ENCODE results near the gene UBTD2.

The UBTD2 gene

DNA sequence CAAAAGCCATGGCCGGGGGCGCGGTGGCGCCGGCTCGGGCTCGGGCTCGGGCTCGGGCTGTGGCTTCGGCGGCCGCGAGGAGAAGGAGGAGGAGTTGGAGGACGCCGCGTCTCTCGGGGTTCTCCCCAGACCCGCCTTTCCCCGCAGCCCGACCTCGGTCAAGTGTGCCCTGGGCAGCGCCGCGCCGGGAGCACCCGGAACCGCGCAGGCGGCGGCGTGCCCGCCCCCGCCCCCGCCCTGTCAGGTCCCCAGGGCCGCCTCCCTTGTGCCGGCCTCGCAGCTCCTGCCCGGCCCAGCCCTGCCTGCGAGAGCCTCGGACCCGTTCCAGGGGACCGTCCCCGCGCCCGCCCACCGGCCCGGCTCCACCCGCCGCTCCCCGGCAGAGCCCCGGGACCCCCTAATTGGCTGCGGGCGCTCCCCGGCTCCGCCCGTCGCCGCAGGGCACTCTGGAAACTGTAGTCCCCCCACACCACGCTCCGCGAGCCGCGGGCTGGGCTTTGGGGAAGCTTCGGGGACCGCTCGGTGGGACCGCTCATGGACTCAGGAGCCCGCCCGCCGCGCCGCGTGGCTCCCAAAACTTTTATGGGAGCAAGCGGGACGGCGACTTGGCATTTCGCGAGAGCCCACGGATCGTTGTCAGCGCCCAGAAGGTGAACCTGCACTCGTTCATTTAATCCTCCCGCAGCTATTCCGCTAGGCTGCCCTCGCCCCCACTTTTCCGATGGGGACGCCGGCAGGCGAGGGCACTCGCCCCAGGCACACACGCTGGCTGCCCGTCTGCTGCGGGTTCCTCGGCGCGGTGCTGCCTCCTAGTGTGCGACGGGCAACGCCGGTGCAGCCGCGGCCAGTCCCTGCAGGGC is 95.3 kb downstream of the UBTD2 start, which contains the start of gene STK10 (continued):
- TF ChIP-seq, protein P1, sequence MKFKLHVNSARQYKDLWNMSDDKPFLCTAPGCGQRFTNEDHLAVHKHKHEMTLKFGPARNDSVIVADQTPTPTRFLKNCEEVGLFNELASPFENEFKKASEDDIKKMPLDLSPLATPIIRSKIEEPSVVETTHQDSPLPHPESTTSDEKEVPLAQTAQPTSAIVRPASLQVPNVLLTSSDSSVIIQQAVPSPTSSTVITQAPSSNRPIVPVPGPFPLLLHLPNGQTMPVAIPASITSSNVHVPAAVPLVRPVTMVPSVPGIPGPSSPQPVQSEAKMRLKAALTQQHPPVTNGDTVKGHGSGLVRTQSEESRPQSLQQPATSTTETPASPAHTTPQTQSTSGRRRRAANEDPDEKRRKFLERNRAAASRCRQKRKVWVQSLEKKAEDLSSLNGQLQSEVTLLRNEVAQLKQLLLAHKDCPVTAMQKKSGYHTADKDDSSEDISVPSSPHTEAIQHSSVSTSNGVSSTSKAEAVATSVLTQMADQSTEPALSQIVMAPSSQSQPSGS (tag by site-specific recombination; IDR thresholded peaks at IDR 0.05; ENCODE audit: low read depth): no peak
- TF ChIP-seq ZNF626 (tag by site-specific recombination; IDR thresholded peaks at IDR 0.05) (no peak), ZNF248 (tag by site-specific recombination; IDR thresholded peaks at IDR 0.05) (no peak), ZFP69B (tag by site-specific recombination; IDR thresholded peaks at IDR 0.05) (peak; percentile 88), ZNF174 (tag by site-specific recombination; IDR thresholded peaks at IDR 0.05) (no peak), ZNF791 (tag by site-specific recombination; IDR thresholded peaks at IDR 0.05) (no peak), IKZF3 (tag by site-specific recombination; IDR thresholded peaks at IDR 0.05) (peak; percentile 83), ZBTB21 (tag by site-specific recombination; IDR thresholded peaks at IDR 0.05) (no peak; the same call in 1 of the 2 replicates), SCRT2 (tag by site-specific recombination; IDR thresholded peaks at IDR 0.05) (no peak), ZNF521 (tag by site-specific recombination; IDR thresholded peaks at IDR 0.05) (no peak), ZNF514 (tag by site-specific recombination; IDR thresholded peaks at IDR 0.05) (no peak), ZNF202 (tag by site-specific recombination; IDR thresholded peaks at IDR 0.05; ENCODE audit: borderline replicate concordance) (peak; percentile 89), ZNF354C (tag by site-specific recombination; IDR thresholded peaks at IDR 0.05; ENCODE audit: borderline replicate concordance, low read depth) (no peak), ZNF747 (tag by site-specific recombination; IDR thresholded peaks at IDR 0.05) (no peak), ZNF121 (tag by site-specific recombination; IDR thresholded peaks at IDR 0.05) (0 out of 2 replicates have a peak, but pooled peaks have one; percentile 32), ZNF311 (tag by site-specific recombination; IDR thresholded peaks at IDR 0.05; ENCODE audit: borderline replicate concordance) (no peak), ZNF23 (tag by site-specific recombination; IDR thresholded peaks at IDR 0.05; ENCODE audit: borderline replicate concordance) (no peak), ZEB2 (tag by site-specific recombination; IDR thresholded peaks at IDR 0.05) (peak; percentile 94), ZNF37A (tag by site-specific recombination; IDR thresholded peaks at IDR 0.05) (no peak), ZFP3 (tag by site-specific recombination; IDR thresholded peaks at IDR 0.05; ENCODE audit: low read depth) (no peak), ZNF175 (tag by site-specific recombination; IDR thresholded peaks at IDR 0.05) (no peak), KLF8 (tag by site-specific recombination; IDR thresholded peaks at IDR 0.05) (peak; percentile 72; the same call in 1 of the 2 replicates), ZFP37 (tag by site-specific recombination; IDR thresholded peaks at IDR 0.05) (peak; percentile 91), ZBTB1 (tag by site-specific recombination; IDR thresholded peaks at IDR 0.05) (no peak), GFI1B (tag by site-specific recombination; IDR thresholded peaks at IDR 0.05) (no peak), KLF9 (tag by site-specific recombination; IDR thresholded peaks at IDR 0.05; ENCODE audit: low read depth) (peak; percentile 34; the same call in 1 of the 2 replicates), ZNF404 (tag by site-specific recombination; IDR thresholded peaks at IDR 0.05) (no peak), ZNF350 (tag by site-specific recombination; IDR thresholded peaks at IDR 0.05) (no peak)
- TF ChIP-seq, protein P2, sequence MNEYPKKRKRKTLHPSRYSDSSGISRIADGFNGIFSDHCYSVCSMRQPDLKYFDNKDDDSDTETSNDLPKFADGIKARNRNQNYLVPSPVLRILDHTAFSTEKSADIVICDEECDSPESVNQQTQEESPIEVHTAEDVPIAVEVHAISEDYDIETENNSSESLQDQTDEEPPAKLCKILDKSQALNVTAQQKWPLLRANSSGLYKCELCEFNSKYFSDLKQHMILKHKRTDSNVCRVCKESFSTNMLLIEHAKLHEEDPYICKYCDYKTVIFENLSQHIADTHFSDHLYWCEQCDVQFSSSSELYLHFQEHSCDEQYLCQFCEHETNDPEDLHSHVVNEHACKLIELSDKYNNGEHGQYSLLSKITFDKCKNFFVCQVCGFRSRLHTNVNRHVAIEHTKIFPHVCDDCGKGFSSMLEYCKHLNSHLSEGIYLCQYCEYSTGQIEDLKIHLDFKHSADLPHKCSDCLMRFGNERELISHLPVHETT (tag by site-specific recombination; IDR thresholded peaks at IDR 0.05): no peak
- TF ChIP-seq, protein P3, sequence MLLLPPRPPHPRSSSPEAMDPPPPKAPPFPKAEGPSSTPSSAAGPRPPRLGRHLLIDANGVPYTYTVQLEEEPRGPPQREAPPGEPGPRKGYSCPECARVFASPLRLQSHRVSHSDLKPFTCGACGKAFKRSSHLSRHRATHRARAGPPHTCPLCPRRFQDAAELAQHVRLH (tag by site-specific recombination; IDR thresholded peaks at IDR 0.05): peak; percentile 54; the same call in 1 of the 2 replicates
- TF ChIP-seq, protein P4, sequence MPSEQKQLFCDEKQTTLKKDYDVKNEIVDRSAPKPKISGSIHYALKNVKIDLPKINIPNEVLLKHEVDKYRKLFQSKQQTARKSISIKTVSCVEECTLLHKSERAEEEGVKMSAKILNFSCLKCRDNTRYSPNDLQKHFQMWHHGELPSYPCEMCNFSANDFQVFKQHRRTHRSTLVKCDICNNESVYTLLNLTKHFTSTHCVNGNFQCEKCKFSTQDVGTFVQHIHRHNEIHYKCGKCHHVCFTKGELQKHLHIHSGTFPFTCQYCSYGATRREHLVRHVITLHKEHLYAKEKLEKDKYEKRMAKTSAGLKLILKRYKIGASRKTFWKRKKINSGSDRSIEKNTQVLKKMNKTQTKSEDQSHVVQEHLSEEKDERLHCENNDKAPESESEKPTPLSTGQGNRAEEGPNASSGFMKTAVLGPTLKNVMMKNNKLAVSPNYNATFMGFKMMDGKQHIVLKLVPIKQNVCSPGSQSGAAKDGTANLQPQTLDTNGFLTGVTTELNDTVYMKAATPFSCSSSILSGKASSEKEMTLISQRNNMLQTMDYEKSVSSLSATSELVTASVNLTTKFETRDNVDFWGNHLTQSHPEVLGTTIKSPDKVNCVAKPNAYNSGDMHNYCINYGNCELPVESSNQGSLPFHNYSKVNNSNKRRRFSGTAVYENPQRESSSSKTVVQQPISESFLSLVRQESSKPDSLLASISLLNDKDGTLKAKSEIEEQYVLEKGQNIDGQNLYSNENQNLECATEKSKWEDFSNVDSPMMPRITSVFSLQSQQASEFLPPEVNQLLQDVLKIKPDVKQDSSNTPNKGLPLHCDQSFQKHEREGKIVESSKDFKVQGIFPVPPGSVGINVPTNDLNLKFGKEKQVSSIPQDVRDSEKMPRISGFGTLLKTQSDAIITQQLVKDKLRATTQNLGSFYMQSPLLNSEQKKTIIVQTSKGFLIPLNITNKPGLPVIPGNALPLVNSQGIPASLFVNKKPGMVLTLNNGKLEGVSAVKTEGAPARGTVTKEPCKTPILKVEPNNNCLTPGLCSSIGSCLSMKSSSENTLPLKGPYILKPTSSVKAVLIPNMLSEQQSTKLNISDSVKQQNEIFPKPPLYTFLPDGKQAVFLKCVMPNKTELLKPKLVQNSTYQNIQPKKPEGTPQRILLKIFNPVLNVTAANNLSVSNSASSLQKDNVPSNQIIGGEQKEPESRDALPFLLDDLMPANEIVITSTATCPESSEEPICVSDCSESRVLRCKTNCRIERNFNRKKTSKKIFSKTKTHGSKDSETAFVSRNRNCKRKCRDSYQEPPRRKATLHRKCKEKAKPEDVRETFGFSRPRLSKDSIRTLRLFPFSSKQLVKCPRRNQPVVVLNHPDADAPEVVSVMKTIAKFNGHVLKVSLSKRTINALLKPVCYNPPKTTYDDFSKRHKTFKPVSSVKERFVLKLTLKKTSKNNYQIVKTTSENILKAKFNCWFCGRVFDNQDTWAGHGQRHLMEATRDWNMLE (tag by site-specific recombination; conservative IDR thresholded peaks at IDR 0.05; ENCODE audit: low read depth): no peak
- TF ChIP-seq, protein P5, sequence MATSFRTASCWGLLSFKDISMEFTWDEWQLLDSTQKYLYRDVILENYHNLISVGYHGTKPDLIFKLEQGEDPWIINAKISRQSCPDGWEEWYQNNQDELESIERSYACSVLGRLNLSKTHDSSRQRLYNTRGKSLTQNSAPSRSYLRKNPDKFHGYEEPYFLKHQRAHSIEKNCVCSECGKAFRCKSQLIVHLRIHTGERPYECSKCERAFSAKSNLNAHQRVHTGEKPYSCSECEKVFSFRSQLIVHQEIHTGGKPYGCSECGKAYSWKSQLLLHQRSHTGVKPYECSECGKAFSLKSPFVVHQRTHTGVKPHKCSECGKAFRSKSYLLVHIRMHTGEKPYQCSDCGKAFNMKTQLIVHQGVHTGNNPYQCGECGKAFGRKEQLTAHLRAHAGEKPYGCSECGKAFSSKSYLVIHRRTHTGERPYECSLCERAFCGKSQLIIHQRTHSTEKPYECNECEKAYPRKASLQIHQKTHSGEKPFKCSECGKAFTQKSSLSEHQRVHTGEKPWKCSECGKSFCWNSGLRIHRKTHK (tag by site-specific recombination; IDR thresholded peaks at IDR 0.05): no peak
